Hepatocyte (in vitro differentiated cells): Measurements from ENCODE around the gene MROH2A. TPM values are rescaled to one million over a fixed set of nuclear protein-coding genes. Genes with fewer than 3 reads are reported as not detected.

ENCODE experiments used
- DNase-seq: peaks from one replicate; pipeline ENCODE4 v3.0.0-alpha.2; 2016; ENCODE audit warnings: low spot score
- H2AFZ ChIP-seq: fragments of 200-600 bp; sonication (generic); 2 replicates; pipeline ENCODE4 v1.6.0; 2016; ENCODE audit warnings: antibody characterized with exemption, mild to moderate bottlenecking
- H3K27ac ChIP-seq: fragments of 200-600 bp; sonication (generic); 2 replicates; pipeline ENCODE4 v1.5.1; 2016; ENCODE audit warnings: mild to moderate bottlenecking
- H3K27me3 ChIP-seq: fragments of 200-600 bp; sonication (generic); 2 replicates; pipeline ENCODE4 v1.6.1; 2016
- H3K36me3 ChIP-seq: fragments of 200-600 bp; sonication (generic); replicated peaks from 2 replicates; pipeline ENCODE4 v1.5.1; 2016; ENCODE audit warnings: low read depth; ENCODE audit not compliant: insufficient read depth
- H3K4me1 ChIP-seq: fragments of 200-600 bp; sonication (generic); 2 replicates; pipeline ENCODE4 v1.5.1; 2016; ENCODE audit warnings: mild to moderate bottlenecking, moderate library complexity; ENCODE audit not compliant: insufficient read depth
- H3K4me2 ChIP-seq: fragments of 200-600 bp; sonication (generic); 2 replicates; pipeline ENCODE4 v1.6.0; 2016
- H3K4me3 ChIP-seq: fragments of 200-600 bp; sonication (generic); 2 replicates; pipeline ENCODE4 v1.5.1; 2016; ENCODE audit warnings: mild to moderate bottlenecking
- H3K79me2 ChIP-seq: fragments of 200-600 bp; sonication (generic); 2 replicates; pipeline ENCODE4 v1.6.0; 2017; ENCODE audit warnings: mild to moderate bottlenecking
- H3K9me2 ChIP-seq: fragments of 200-600 bp; sonication (generic); replicated peaks from 2 replicates; pipeline ENCODE4 v1.6.0; 2017; ENCODE audit warnings: mild to moderate bottlenecking; ENCODE audit not compliant: insufficient read depth
- H3K9me3 ChIP-seq: fragments of 200-600 bp; sonication (generic); 2 replicates; pipeline ENCODE4 v1.5.1; 2016; ENCODE audit warnings: low read depth, mild to moderate bottlenecking
- H4K20me1 ChIP-seq: fragments of 200-600 bp; sonication (generic); 2 replicates; pipeline ENCODE4 v1.6.0; 2016; ENCODE audit warnings: mild to moderate bottlenecking; ENCODE audit not compliant: insufficient read depth, poor library complexity, severe bottlenecking
- EZH2 ChIP-seq: fragments of 200-600 bp; sonication (generic); IDR thresholded peaks from 2 replicates; pipeline ENCODE4 v1.6.1; 2016; ENCODE audit warnings: antibody characterized with exemption, mild to moderate bottlenecking, borderline replicate concordance
- EZH2phosphoT487 ChIP-seq: fragments of 200-600 bp; sonication (generic); IDR thresholded peaks from one replicate; pipeline ENCODE4 v1.6.1; 2018; ENCODE audit warnings: antibody characterized with exemption, mild to moderate bottlenecking, low read depth, moderate library complexity; ENCODE audit not compliant: unreplicated experiment, severe bottlenecking
- whole genome bisulfite sequencing: methylation state at CpG from one replicate; pipeline ENCODE4 v1.1.6; 2016; ENCODE audit warnings: low lambda C conversion rate; ENCODE audit errors: missing lambda C conversion rate; 5-methylcytosine and 5-hydroxymethylcytosine counted together
- polyA plus RNA-seq: library from polyadenylated mRNA; unstranded; fragments of >200 nt; fragmentation: Nextera tagmentation; extraction: Ambion mirVana; gene quantifications from 2 replicates; pipeline ENCODE4 v1.2.1, GENCODE V29; 2016
- total RNA-seq: library from RNA; depleted of rRNA; stranded (reverse); fragments of >200 nt; gene quantifications from 2 replicates; pipeline ENCODE4 v1.2.3, GENCODE V29; 2014
- TF ChIP-seq, protein P1 (sequence below): fragments of 200-600 bp; sonication (generic); IDR thresholded peaks from 2 replicates; pipeline ENCODE4 v1.5.1; 2016; ENCODE audit warnings: antibody characterized with exemption, mild to moderate bottlenecking; ENCODE audit not compliant: poor library complexity

The MROH2A gene
- total and polyA plus RNA-seq, 2 experiments from 2014 or later, result not detected

DNA sequence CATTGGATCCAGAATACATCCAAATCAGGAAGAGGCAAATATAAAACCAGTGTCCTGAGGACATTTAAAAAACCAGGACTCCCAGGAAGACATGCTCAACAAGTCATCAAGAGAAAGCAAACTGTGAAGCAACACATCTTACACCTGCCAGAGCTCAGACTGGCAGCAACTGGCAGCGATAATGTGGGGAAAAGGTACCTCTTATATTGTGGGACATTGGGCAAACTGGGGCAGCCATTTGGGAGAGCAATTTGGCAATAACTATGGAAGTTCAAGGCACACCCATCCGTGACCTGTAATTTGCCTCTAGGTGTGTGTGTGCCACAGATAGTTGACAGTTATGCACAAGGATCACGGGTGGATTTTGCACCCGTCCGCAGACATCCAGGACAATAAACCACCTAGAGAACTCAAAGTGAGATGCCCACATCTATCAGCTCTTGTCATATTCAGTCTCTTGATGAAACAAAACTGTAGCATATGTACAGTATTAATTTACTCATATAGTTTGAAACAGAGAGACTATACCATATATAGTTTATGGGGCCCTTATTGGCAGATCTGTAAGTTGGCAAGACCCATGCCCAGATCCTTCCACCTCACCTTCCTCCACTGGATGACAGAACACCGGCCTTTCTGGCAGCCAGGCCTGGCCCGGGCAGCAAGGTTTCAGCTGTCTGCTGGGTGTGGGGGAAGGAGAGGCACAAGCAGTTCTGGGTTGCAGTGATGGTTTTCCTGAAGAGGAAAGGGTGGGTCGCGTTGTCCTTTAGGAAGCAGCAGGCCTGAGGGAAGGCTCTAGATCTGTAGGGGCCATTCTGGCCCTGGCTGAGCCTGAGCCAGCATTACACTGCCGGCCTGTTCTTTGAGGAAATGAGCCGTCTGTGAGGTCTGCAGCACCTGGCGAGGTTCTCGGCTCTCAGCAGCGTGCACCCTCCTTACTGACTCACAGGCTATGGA lies 57.4 kb downstream of the MROH2A start:
- no peaks in the 10 kb centered on the region for H4K20me1 ChIP-seq
- WGBS, result 94% methylated on average over 14 of the region's 14 CpGs
- no peak for DNase-seq
- H3K4me1 ChIP-seq, result peaks cover 5% of the 10 kb centered on the region
- H3K27me3 ChIP-seq, result no peaks in the 10 kb centered on the region
- TF ChIP-seq EZH2phosphoT487 (no peak), EZH2 (no peak)
- TF ChIP-seq, protein P1, sequence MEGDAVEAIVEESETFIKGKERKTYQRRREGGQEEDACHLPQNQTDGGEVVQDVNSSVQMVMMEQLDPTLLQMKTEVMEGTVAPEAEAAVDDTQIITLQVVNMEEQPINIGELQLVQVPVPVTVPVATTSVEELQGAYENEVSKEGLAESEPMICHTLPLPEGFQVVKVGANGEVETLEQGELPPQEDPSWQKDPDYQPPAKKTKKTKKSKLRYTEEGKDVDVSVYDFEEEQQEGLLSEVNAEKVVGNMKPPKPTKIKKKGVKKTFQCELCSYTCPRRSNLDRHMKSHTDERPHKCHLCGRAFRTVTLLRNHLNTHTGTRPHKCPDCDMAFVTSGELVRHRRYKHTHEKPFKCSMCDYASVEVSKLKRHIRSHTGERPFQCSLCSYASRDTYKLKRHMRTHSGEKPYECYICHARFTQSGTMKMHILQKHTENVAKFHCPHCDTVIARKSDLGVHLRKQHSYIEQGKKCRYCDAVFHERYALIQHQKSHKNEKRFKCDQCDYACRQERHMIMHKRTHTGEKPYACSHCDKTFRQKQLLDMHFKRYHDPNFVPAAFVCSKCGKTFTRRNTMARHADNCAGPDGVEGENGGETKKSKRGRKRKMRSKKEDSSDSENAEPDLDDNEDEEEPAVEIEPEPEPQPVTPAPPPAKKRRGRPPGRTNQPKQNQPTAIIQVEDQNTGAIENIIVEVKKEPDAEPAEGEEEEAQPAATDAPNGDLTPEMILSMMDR, result no peak
- H3K4me3 ChIP-seq, result no peak overlapping the region
- peaks cover 31% of the 10 kb centered on the region for H3K79me2 ChIP-seq
- no peaks in the 10 kb centered on the region for H3K36me3 ChIP-seq
- no peak overlapping the region for H3K4me2 ChIP-seq
- H3K9me2 ChIP-seq, result no peaks in the 10 kb centered on the region
- no peak overlapping the region for H2AFZ ChIP-seq
- H3K27ac ChIP-seq, result no peak overlapping the region
- H3K9me3 ChIP-seq, result no peaks in the 10 kb centered on the region

DNA sequence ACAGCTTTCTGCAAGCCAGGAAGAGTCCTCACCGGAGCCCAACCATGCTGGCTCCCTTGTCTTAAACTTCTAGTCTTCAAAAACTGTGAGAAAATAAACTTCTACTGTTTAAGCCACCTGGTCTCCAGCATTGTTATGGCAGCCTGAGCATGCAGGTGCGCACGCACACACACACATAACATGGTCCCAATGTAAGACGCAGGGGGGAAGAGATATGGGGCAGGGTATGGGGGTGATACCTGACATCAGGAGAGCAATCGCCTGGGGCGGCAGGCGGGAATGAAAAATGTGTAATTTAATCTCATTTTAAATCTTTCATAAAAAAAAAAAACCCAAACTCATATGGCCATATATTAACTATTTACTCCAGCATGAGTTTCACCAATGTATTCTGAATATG lies 58.2 kb downstream of the MROH2A start:
- TF ChIP-seq EZH2 (no peak), EZH2phosphoT487 (no peak)
- TF ChIP-seq, protein P1, result no peak
- Histone ChIP-seq H2AFZ (no peak overlapping the region), H3K27me3 (no peaks in the 10 kb centered on the region), H3K4me3 (no peak overlapping the region), H3K4me1 (peaks cover 5% of the 10 kb centered on the region), H3K79me2 (peaks cover 32% of the 10 kb centered on the region), H3K36me3 (no peaks in the 10 kb centered on the region), H3K4me2 (no peak overlapping the region), H3K9me3 (no peaks in the 10 kb centered on the region), H4K20me1 (no peaks in the 10 kb centered on the region), H3K9me2 (no peaks in the 10 kb centered on the region), H3K27ac (no peak overlapping the region)
- DNase-seq, result no peak
- WGBS, result 97% methylated on average over 7 of the region's 7 CpGs

DNA sequence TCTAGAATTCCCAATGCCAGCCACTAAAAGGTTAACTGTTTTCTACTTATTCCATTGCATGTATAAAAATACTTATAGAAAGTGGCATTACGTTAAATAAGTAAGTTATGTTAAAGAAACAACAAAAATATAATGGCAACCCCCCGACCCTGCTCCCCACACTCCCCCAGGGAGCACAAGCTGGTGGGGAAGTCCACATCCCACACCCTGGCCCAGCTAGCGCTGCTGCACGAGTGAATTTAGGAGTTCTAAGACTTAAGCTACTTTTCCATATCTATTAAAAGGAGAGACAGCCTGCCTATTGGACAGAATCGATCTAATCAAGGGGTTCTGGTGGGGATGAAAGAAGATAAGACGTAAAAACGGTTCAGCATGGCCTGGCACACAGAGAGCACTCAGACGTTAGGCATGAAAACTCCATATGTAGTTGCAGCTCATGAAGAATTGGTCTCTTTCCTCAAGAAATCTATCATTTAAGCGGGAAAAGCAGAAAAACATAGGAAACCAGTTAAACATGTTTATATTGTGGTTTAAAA lies 59.6 kb downstream of the MROH2A start:
- H4K20me1 ChIP-seq, result no peaks in the 10 kb centered on the region
- peaks cover 32% of the 10 kb centered on the region for H3K79me2 ChIP-seq
- no peak overlapping the region for H3K4me3 ChIP-seq
- H2AFZ ChIP-seq, result no peak overlapping the region
- no peaks in the 10 kb centered on the region for H3K27me3 ChIP-seq
- no peak overlapping the region for H3K27ac ChIP-seq
- no peak overlapping the region for H3K4me2 ChIP-seq
- H3K9me2 ChIP-seq, result no peaks in the 10 kb centered on the region
- 87% methylated on average over 9 of the region's 9 CpGs for WGBS
- H3K36me3 ChIP-seq, result no peaks in the 10 kb centered on the region
- DNase-seq, result no peak
- H3K4me1 ChIP-seq, result peaks cover 5% of the 10 kb centered on the region
- no peaks in the 10 kb centered on the region for H3K9me3 ChIP-seq
- no peak for TF ChIP-seq EZH2
- TF ChIP-seq, protein P1, result no peak
